ENCODE results near the gene ITGA8.

DNA sequence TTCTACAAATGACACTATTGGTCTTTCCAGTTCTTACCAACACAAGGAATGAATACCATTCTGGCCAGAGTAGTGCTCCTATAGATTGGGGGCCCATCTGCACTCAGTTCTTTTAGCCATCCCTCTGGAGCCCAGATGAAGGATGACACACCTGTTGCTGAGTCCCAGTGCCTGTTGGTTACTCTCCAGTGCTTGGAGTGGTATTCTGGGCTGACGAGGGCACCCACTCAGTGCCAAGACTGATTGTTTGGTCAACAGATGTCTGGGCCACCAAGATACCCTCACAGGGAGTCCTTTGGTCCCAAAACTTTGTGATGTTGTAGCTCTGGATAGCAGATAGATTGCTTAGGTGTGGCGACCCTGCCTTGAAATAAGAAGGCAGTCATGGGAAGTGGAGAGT lies 23.7 kb upstream of the ITGA8 start:
- TF ChIP-seq, protein P1, sequence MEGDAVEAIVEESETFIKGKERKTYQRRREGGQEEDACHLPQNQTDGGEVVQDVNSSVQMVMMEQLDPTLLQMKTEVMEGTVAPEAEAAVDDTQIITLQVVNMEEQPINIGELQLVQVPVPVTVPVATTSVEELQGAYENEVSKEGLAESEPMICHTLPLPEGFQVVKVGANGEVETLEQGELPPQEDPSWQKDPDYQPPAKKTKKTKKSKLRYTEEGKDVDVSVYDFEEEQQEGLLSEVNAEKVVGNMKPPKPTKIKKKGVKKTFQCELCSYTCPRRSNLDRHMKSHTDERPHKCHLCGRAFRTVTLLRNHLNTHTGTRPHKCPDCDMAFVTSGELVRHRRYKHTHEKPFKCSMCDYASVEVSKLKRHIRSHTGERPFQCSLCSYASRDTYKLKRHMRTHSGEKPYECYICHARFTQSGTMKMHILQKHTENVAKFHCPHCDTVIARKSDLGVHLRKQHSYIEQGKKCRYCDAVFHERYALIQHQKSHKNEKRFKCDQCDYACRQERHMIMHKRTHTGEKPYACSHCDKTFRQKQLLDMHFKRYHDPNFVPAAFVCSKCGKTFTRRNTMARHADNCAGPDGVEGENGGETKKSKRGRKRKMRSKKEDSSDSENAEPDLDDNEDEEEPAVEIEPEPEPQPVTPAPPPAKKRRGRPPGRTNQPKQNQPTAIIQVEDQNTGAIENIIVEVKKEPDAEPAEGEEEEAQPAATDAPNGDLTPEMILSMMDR (IDR thresholded peaks at IDR 0.05), result no peak
- no peak for TF ChIP-seq POLR2A (IDR thresholded peaks at IDR 0.05)
